Fibroblast of lung (primary cell): ENCODE results near the gene CLIC3. TPM values are rescaled to one million over a fixed set of nuclear protein-coding genes. Genes with fewer than 3 reads are reported as not detected.

Experiments used
- DNase-seq, 2 donors: peaks; one replicate each; pipeline versions ENCODE4 v3.0.0 to v3.0.0-alpha.2; 2010; ENCODE audit warnings: low read depth in 2 of 2
- H2AFZ ChIP-seq: 2 replicates; pipeline ENCODE4 v1.5.1; 2012; ENCODE audit warnings: low read length, control low read depth, inconsistent platforms
- H3K27ac ChIP-seq: 2 replicates; pipeline ENCODE4 v1.5.1; 2011; ENCODE audit warnings: low read length, control low read depth; ENCODE audit not compliant: insufficient read depth
- H3K27me3 ChIP-seq: 2 replicates; pipeline ENCODE4 v1.5.1; 2011; ENCODE audit warnings: mild to moderate bottlenecking, low read length; ENCODE audit not compliant: control insufficient read depth, insufficient read depth
- H3K36me3 ChIP-seq: 2 replicates; pipeline ENCODE4 v1.5.1; 2011; ENCODE audit warnings: low read length; ENCODE audit not compliant: control insufficient read depth, insufficient read depth
- H3K4me1 ChIP-seq: 2 replicates; pipeline ENCODE4 v1.5.1; 2011; ENCODE audit warnings: low read length; ENCODE audit not compliant: control insufficient read depth, insufficient read depth; ENCODE audit errors: extremely low read depth
- H3K4me2 ChIP-seq: 2 replicates; pipeline ENCODE4 v1.5.1; 2011; ENCODE audit warnings: low read length, control low read depth; ENCODE audit not compliant: insufficient read depth; ENCODE audit errors: extremely low read depth
- H3K4me3 ChIP-seq, 4 experiments: fragments of 200-600 bp in 1 of 4; sonication (generic) in 1 of 4; replicated peaks in 1 of 4; 2 replicates each; pipeline ENCODE4 v1.5.1; 2011 to 2016; ENCODE audit warnings: low read length in 4 of 4, low read depth in 3 of 4, mild to moderate bottlenecking in 3 of 4, control low read depth in 2 of 4, inconsistent platforms in 1 of 4, mixed read lengths in 1 of 4; ENCODE audit not compliant: insufficient read depth in 1 of 4; ENCODE audit errors: control extremely low read depth in 1 of 4
- H3K79me2 ChIP-seq: 2 replicates; pipeline ENCODE4 v1.5.1; 2012; ENCODE audit warnings: mild to moderate bottlenecking, low read length, inconsistent platforms; ENCODE audit not compliant: control insufficient read depth, insufficient read depth
- H3K9ac ChIP-seq: 2 replicates; pipeline ENCODE4 v1.5.1; 2011; ENCODE audit warnings: mild to moderate bottlenecking, low read length, control low read depth; ENCODE audit not compliant: insufficient read depth
- H3K9me3 ChIP-seq: 2 replicates; pipeline ENCODE4 v1.5.1; 2012; ENCODE audit warnings: low read depth, low read length; ENCODE audit not compliant: control insufficient read depth, insufficient read depth
- H4K20me1 ChIP-seq: 2 replicates; pipeline ENCODE4 v1.5.1; 2011; ENCODE audit warnings: low read length; ENCODE audit not compliant: control insufficient read depth, insufficient read depth; ENCODE audit errors: extremely low read depth
- EZH2 ChIP-seq: IDR thresholded peaks from 2 replicates; pipeline ENCODE4 v1.5.1; 2012; ENCODE audit warnings: low read length, control low read depth, mild to moderate bottlenecking; ENCODE audit errors: missing control alignments
- polyA plus RNA-seq, 2 donors: library from polyadenylated mRNA; depleted of rRNA in 1 of 2; stranded (reverse) in 1 of 2; unstranded in 1 of 2; fragments of >200 nt; gene quantifications; 2 replicates each; pipeline ENCODE4 v1.2.1, GENCODE V29; 2011 to 2012; ENCODE audit warnings: missing spikeins in 1 of 2
- total RNA-seq: library from RNA; depleted of rRNA; stranded (reverse); fragments of >200 nt; gene quantifications from 2 replicates; pipeline ENCODE4 v1.2.1, GENCODE V29; 2014
- TF ChIP-seq, protein P1 (sequence below), 2 donors: IDR thresholded peaks in 1 of 2; conservative IDR thresholded peaks in 1 of 2; 1 replicate in 1 of 2; 2 replicates in 1 of 2; pipeline ENCODE4 v1.5.1; 2011 to 2012; ENCODE audit warnings: low read length in 2 of 2, control low read depth in 1 of 2, inconsistent platforms in 1 of 2, low read depth in 1 of 2, mild to moderate bottlenecking in 1 of 2

Gene CLIC3
- total and polyA plus RNA-seq, 2 donors (not counting 1 experiment from before 2014, with no cell fraction given): 0.98 to 3.5 TPM

DNA sequence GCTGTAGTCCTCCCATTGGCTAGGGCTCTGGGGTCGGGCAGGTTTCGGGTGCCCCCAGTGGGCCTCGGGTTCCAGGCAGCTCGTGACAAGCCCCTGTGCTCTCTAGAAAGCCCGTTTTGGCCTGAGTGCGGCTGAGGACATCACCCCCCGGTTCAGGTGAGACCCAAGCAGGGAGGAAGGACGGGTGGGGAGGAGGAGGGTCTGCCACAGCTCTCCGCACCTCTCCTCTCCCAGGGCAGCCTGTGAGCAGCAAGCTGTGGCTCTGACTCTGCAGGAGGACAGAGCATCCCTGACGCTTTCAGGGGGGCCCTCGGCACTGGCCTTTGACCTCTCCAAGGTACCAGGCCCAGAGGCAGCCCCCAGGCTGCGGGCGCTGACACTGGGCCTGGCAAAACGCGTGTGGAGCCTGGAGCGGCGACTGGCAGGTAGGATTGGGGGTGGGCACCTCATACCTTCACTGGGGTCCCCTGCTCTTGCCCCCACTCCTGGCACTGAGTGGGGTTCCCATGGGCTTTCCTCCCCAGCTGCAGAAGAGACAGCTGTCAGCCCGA, 3.5 kb downstream of the CLIC3 start:
- peaks cover 6% of the 10 kb centered on the region for H3K27me3 ChIP-seq
- H4K20me1 ChIP-seq: no peaks in the 10 kb centered on the region
- no peak for TF ChIP-seq EZH2
- TF ChIP-seq, protein P1, sequence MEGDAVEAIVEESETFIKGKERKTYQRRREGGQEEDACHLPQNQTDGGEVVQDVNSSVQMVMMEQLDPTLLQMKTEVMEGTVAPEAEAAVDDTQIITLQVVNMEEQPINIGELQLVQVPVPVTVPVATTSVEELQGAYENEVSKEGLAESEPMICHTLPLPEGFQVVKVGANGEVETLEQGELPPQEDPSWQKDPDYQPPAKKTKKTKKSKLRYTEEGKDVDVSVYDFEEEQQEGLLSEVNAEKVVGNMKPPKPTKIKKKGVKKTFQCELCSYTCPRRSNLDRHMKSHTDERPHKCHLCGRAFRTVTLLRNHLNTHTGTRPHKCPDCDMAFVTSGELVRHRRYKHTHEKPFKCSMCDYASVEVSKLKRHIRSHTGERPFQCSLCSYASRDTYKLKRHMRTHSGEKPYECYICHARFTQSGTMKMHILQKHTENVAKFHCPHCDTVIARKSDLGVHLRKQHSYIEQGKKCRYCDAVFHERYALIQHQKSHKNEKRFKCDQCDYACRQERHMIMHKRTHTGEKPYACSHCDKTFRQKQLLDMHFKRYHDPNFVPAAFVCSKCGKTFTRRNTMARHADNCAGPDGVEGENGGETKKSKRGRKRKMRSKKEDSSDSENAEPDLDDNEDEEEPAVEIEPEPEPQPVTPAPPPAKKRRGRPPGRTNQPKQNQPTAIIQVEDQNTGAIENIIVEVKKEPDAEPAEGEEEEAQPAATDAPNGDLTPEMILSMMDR (conservative IDR thresholded peaks at IDR 0.05 in 1 of 2, IDR thresholded peaks at IDR 0.05 in 1 of 2; ENCODE audit: low read depth in 1 of 2, low read length in 2 of 2): no peak
- H3K4me3 ChIP-seq: peak overlapping the region; percentile 68 to 84 (median 74)
- H2AFZ ChIP-seq: peak overlapping the region; percentile 67
- no peaks in the 10 kb centered on the region for H3K9me3 ChIP-seq
- peak overlapping the region; percentile 40 for H3K9ac ChIP-seq
- peak overlapping the region; percentile 92 for H3K4me2 ChIP-seq
- H3K4me1 ChIP-seq: peaks cover 8% of the 10 kb centered on the region
- H3K79me2 ChIP-seq: peaks cover 4% of the 10 kb centered on the region
- DNase-seq: no peak
- H3K27ac ChIP-seq: peak overlapping the region; percentile 47
- H3K36me3 ChIP-seq: peaks cover 2% of the 10 kb centered on the region

DNA sequence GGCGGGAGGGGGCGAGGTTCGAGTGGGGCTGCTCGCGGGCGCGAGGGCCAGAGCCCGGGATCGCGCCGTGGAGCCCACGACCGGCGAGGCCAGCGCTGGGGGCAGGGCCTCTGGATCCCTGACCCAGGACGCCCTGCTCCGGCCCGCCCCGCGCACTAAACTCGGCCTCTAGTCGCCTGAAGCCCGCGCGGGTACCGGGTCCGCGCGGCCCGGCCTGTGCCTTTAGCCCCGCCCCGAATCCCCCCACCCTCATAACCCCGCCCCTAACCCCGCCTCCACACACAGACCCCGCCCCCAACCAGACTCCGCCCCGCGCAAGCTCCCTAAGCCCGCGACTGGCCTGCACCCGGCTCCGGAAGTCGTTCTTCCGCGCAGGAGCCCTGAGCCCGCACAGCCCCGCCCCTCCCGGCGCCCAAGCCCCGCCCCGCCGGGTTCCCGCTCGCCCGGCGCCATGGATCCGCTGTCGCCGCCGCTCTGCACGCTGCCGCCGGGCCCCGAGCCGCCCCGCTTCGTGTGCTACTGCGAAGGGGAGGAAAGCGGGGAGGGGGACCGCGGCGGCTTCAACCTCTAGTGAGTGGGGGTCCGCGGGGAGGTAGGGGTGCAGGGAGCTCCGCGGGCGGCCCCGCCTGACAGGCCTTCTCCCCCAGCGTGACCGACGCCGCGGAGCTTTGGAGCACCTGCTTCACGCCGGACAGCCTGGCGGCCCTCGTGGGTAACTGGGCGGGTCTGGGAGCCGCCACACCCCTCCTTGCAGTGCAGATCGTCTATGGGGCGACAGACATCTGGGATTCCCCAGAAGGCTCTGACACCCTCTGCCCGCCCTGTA, 4.2 kb downstream of the CLIC3 start, which contains the start of gene PAXX:
Gene PAXX, plus strand, starts transcription at position 430 of the 826 bp plus-strand sequence. Its CDS starts 22 bp downstream, at position 452.
- H3K9ac ChIP-seq: peak within 1 kb of the TSS; percentile 40
- peak; percentile 83 to 88 for DNase-seq
- H3K4me1 ChIP-seq: peaks cover 8% of the 10 kb centered on the region
- peak within 1 kb of the TSS; percentile 68 to 84 (median 74) for H3K4me3 ChIP-seq
- peak within 1 kb of the TSS; percentile 92 for H3K4me2 ChIP-seq
- peak within 1 kb of the TSS; percentile 47 for H3K27ac ChIP-seq
- H3K9me3 ChIP-seq: no peaks in the 10 kb centered on the region
- no peaks in the 10 kb centered on the region for H4K20me1 ChIP-seq
- peaks cover 6% of the 10 kb centered on the region for H3K27me3 ChIP-seq
- peaks cover 2% of the 10 kb centered on the region for H3K36me3 ChIP-seq
- peak within 1 kb of the TSS; percentile 67 for H2AFZ ChIP-seq
- H3K79me2 ChIP-seq: peaks cover 4% of the 10 kb centered on the region
- no peak for TF ChIP-seq EZH2
- TF ChIP-seq, protein P1 (conservative IDR thresholded peaks at IDR 0.05 in 1 of 2, IDR thresholded peaks at IDR 0.05 in 1 of 2; ENCODE audit: low read depth in 1 of 2, low read length in 2 of 2): no peak

DNA sequence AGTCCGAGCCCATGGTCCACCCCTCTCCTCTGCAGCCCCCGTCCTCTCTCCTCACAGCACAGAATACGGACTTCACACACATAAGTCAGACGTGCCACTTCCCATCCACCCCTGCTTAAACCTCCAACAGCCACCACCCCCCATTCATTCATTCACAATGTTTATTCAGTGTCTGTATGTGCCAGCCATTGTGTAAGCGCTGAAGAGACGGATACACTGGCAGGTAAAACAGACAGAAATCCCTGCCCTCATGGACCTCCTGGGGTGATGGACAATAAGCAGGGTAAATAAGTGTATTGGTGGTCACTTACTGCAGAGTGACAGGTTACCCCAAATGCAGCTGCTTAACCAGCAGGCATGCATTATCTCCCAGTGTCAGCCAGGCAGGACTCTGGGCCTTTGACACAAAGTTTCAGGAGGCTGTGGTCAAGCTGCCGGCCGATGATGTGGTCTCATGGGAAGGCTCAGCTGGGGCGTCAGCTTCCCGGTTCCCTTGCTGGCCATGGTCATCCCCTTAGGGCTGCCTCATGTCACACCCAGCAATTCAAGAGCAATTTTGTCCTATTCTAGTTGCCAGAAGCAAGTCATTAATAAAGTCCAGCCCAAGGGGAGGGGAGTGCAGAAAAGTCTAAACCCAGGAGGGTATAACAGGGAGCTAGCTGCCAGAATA, 6.0 kb downstream of the CLIC3 start:
- Histone ChIP-seq H3K27me3 (peaks cover 9% of the 10 kb centered on the region), H3K9ac (no peak overlapping the region), H3K4me1 (peaks cover 5% of the 10 kb centered on the region), H3K9me3 (no peaks in the 10 kb centered on the region), H2AFZ (no peak overlapping the region), H4K20me1 (no peaks in the 10 kb centered on the region), H3K4me2 (no peak overlapping the region), H3K4me3 (no peak overlapping the region), H3K79me2 (peaks cover 4% of the 10 kb centered on the region), H3K27ac (no peak overlapping the region), H3K36me3 (peaks cover 2% of the 10 kb centered on the region)
- DNase-seq: no peak
- TF ChIP-seq, protein P1 (conservative IDR thresholded peaks at IDR 0.05 in 1 of 2, IDR thresholded peaks at IDR 0.05 in 1 of 2; ENCODE audit: low read depth in 1 of 2, low read length in 2 of 2): no peak
- no peak for TF ChIP-seq EZH2
